GM12872 (cell line): ENCODE measurements around the gene ABCG2.

Experiments
- CTCF ChIP-seq: IDR thresholded peaks from 3 replicates; pipeline ENCODE4 v1.5.1; 2011; ENCODE audit warnings: low read depth, mild to moderate bottlenecking, low read length, moderate library complexity; ENCODE audit not compliant: insufficient read depth

ABCG2 gene

DNA sequence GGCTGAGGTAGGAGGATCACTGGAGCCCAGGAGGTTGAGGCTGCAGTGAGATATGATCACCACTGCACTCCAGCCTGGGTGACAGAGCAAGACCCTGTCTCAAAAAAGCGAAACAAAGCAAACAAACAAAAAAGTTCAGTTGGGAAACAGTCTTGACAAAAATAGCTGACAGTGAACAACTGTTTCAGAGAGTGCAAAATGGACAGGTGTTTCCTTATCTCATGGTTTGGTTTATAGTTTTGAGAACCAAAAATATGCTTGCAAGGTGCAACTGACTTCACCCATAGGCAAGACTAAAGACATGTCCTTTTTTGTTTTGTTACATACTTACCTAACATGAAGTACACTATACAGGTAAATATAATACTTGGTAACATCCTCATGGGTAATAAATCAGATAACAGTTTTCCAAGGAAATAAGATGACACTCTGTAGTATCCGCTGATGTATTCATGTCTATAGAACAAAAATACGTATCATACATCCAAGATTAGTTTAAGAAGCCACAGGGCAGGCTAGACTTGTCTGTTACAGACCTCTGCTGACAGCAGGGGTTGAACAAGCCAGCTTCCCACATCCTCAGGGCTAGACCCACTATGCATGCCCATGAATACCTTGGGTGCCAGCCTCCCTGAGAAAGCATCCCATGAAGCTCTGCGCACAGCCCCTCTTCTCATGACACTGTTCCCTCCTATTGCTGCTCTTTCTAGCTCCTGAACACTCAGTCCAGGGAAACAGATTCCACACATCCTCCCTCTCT is 59.3 kb downstream of the ABCG2 start:
- TF ChIP-seq CTCF, result no peak

DNA sequence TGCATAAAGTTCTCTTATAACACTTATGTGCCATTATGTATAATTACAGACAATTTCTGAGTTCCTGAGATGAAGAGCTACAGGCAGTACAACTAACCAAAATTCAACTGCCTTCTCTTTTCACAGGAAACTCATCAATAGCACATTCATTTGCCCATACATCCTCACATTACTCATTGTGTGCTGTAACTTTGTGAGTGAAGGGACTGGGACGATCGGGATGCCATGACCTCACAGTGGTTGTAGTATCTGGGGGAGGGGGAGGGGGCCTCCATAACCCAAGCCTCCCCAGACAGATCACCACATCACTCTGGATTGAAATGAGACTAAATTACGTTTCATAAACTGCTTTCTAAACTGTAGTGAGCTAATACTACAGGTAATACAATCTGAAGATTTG is 60.7 kb downstream of the ABCG2 start:
- no peak for TF ChIP-seq CTCF

- TF ChIP-seq CTCF, result no peak
These were observed 61.1 kb downstream of the ABCG2 start for GRCh38 chr4:88097301-88097700.

DNA sequence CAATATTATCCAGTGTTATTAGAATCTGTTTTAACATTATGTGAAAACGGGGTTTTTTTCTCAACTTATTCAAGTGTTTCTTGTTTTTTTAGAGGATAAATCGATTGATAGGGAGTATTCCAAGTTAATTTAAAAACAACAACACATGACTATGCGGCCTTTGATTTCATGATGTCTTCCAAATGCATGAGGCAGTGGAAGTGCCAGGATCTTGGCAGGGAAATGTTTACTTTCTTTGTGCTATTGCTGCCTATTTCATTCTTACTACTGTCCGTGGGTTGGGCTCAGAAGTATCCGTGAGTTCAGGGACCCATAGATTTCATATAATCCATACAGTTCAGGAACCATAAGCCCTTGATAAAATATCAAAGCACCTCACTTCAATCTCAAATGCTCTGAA is 64.6 kb downstream of the ABCG2 start:
- no peak for TF ChIP-seq CTCF

DNA sequence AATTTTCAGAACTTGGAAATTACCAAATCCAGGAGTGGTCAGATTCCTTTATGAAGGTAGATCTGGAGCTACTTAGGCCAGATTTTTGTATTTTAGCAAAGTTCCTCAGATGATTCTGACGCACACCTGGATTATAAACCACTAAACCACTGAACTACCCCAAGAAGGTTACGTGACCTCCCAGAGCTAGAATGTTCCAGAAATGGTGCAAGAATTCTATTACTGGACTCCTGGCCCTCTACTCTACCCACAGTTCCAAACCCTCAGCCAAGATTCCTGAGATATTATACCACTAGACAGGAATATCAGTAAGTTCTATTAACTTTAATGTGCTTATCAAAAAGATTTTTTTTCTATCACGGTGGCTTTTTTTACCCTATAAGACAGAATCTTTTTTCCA is 67.1 kb downstream of the ABCG2 start:
- TF ChIP-seq CTCF, result no peak

DNA sequence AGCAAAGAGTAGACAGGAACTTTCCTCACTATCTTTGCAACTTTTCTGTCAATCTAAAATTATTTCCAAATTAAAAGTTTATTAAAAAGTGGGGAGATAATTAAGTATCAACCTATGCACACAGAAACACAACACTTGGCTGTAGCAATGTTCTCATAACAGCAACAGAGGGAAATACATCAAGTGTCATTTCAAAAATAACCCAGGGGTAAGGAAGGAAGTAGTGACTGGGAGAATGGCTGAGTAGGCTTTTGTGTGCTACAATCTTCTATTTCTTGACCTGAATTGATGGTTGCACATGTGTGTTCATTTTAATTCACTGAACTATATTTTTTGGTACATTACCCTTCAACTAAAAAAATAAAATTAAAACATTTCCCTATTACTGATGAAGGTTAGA is 67.5 kb downstream of the ABCG2 start:
- no peak for TF ChIP-seq CTCF

- no peak for TF ChIP-seq CTCF
These were observed 71.4 kb downstream of the ABCG2 start for GRCh38 chr4:88087004-88087403.
